GM19023 (cell line): ENCODE results near the gene ZNRF3.

Source experiments
- ATAC-seq: cut with Tn5 transposase; IDR thresholded peaks from one replicate; pipeline ENCODE4 v1.9.1; 2021; ENCODE audit warnings: mild to moderate bottlenecking, moderate library complexity; ENCODE audit not compliant: unreplicated experiment

Gene ZNRF3

GRCh38 chr22:28978863-28979796 lies 95.8 kb downstream of the ZNRF3 start:
- ATAC-seq = no peak

DNA sequence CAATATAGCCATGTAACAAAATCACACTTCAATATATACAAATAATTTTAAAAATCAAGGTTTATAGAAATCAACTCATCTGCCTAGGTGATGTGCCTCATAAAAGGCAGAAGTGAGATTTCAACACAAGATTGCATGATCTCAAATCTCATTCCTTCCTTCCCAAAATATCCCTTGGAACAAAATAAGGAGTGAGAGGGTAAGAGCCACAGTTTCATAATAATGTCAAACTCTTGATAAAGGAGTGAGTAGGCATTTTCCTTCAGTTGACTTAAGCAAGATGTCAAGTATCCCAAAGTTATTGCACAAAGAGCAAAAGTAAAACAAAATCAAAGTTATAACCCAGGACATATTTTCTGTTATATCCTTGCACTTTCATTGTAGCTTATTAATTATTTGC lies 97.0 kb downstream of the ZNRF3 start:
- ATAC-seq = no peak

DNA sequence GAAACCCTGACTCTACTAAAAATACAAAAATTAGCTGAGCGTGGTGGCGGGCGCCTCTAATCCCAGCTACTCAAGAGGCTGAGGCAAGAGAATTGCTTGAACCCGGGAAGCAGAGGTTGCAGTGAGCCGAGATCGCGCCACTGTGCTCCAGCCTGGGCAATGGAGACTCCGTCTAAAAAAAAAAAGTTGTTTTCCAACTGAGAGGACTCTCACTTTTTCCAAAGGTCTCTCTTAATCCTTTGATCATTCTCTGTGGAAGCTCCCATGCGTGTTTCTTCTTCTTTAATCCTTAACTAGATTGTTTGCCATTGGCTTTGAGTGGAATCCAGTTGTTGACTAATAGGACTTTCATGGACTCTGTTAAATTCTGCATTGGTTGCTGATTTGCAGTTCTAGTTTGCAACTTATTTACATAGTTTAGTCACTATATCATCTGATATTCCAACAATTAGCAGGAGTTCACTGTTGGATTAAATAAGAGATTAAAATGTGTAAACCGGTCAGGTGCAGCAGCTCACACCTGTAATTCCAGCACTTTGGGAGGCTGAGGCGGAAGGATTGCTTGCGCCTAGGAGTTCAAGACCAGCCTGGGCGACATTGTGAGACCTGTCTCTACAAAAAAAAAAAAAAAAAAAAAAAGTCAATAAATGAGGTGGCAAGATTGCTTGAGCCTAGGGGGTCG lies 98.6 kb downstream of the ZNRF3 start:
- no peak for ATAC-seq

- ATAC-seq = no peak
Measured at GRCh38 chr22:28983190-28983589, 99.8 kb downstream of the ZNRF3 start.

GRCh38 chr22:28983788-28984441 lies 100.5 kb downstream of the ZNRF3 start:
- ATAC-seq = no peak

DNA sequence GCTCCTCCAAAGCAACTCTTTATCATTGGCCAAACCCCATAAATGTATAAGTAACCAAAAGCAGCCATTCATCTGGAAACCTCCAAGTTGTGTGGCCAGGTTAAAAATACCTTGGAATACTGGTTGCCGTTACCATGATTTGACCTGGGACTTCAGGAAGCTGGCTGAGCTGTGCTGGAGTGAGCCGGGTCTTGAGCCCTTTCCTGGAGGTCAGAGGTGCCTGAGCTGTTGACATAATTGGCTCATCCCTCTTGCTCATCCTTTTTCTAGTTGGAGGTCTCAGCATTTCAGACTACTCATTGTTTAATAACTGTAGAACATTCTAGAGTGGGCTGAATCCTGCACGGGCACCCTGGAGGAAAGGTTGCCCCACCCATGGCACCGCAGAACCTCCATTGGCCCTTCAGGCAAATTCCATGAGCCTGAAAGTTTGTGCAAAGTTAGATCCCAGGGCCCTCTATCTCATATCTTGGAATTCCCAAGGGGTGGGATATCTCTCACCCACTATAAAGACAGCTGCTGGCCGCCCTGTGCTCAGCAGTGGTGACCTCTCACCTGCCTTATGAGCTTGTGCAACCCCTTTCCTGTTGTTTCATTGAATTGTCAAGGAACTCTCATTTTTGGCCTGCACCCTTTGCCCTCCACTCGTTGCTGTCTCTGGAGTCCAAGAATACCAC lies 101.2 kb downstream of the ZNRF3 start:
- no peak for ATAC-seq

DNA sequence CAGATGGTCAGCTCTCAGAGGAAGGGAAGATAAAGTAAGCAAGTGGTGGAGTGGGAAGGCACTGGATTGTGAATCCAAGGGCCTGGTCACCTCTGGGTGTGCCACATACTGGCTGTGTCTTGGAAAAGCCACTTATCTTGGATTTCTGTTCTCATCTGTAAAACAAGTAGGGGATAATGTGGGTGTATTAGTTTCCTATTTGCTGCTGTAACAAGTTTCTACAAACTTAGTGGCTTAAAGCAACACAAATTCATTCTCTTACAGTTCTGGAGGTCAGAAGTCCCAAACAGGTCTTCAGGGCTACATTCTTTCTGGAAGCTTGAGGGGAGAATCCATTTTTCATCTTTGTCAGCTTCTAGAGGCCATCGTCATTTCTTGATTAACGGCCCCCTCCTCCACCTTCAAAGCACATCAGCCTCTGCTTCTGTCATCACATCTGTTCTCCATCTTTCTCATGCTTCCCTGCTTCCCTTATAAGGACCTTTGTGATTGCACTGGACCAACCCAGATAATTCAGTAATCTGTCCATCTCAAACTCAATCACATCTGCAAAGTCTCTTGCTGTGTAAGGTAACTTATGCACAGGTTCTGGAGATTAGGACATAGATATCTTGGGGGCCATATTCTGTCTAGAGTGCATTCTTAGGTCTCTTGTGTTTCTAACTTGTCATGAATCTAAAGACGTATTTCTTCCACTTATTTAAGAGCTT lies 102.4 kb downstream of the ZNRF3 start:
- ATAC-seq = no peak

DNA sequence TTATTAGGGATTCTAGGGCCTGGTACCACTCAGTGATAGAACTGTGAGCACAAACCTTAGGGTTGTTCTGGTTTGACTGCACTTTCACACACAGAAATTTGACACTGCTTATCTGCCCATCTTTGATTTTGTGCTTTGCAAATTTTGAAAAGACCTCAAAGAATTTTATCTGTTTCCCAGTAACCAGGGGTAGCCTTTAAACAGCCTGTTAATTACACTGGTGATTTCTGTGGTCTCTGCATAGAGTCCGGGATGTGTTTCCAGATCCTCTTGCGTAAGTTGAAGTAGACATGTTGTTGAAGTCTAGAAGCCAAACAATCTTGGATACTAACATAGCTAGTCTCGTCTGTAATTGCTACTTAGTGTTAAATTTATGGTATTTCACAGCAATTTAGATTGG lies 103.0 kb downstream of the ZNRF3 start:
- no peak for ATAC-seq

GRCh38 chr22:28988457-28988856 lies 105.1 kb downstream of the ZNRF3 start:
- no peak for ATAC-seq

DNA sequence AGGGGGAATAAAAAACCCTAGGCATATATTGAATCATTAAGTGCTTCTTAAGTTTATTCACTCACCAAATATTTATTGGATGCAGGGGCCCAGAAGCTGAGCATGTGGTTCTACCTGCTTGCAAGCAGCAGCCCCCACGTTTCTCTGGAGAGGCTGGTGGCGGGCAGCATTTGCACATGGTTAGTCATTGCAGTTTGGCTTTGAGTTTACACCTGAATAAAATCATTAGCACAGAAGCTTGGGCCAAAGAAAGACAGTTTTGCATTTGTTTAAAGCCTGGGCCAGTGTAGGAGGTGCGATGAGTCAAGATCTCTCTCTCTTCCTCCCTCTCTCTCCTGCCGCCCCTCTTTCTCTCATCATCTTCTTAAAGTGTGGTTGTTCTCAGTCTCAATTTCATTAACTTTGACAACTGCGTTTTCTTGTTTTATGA lies 105.7 kb downstream of the ZNRF3 start:
- no peak for ATAC-seq

GRCh38 chr22:28989484-28989883 lies 106.1 kb downstream of the ZNRF3 start:
- ATAC-seq = no peak

- no peak for ATAC-seq
Measured at GRCh38 chr22:28989912-28990311, 106.5 kb downstream of the ZNRF3 start.

DNA sequence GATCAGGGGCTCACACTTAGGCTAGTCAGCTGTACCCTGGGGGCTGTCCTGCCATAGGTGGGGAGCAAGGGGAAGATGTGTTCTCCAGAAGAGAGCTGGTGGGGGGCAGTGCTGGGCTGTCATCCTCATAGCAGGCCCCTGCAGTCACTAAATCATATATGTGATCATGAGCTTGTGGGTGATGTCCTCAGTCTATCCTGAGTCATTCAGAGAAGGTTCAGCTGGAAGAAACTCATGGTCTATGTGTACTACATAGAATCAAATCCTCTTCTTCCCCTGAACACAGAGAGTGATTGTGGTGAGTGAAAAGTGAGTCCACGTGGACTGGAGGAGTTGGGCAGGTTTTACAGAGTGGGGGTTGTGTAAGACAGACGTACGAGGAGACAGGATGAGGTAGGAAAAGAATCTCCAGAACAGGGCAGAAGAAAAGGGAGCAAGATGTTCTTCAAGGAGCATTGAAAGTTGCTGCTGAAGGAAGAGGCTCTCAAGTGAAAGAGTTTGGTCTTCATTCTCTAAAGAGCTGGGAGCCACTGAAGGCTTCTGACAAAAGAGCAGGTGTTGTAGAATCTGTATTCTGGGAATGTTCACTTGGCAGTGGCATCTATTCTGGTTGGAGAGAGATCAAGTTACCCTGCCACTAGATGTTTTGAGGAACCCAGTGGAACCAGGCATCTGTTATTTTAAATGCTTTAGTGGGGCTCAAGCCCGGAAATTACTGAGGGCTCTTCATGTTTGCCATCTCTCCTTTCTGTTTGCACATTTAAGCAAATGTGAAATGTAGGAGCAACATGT lies 109.4 kb downstream of the ZNRF3 start:
- ATAC-seq = no peak

DNA sequence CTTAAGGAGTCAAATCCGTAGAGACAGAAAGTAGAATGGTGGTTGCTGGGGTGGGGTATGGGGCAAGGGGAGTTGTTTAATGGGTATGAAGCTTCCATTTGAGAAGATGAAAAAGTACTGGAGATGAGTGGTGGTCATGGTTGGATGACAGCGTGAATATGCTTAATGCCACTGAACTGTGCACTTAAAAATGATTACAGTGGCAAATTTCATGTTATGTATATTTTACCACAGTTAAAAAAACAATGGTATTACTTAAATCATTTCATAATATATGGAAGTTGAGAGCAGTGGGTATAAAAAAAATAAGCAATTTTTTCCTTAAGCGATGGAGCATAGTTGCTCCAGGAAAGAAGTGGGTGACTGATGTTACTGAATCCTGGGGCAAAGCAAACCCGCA lies 111.2 kb downstream of the ZNRF3 start:
- ATAC-seq = no peak

GRCh38 chr22:28995551-28995950 lies 112.2 kb downstream of the ZNRF3 start:
- ATAC-seq = no peak

- ATAC-seq = no peak
Measured at GRCh38 chr22:28997342-28997741, 114.0 kb downstream of the ZNRF3 start.

DNA sequence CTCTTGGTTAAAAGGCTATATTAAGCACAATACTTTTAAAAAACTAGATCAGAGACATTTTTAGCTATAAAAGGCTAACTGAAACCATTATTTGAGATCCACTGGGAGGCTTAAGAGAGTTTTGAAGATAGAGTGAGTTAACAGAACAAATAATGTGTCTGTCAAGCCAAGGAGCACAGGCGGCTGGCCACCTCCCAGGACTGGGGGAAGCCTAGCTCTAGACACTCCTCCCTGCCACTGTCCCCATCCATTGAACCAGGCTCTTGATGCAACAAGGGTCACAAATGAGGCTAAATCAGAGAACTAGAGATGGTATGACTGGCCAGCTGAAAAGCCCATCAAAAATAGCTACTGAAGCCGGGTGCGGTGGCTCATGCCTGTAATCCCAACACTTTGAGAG lies 115.3 kb downstream of the ZNRF3 start:
- no peak for ATAC-seq

DNA sequence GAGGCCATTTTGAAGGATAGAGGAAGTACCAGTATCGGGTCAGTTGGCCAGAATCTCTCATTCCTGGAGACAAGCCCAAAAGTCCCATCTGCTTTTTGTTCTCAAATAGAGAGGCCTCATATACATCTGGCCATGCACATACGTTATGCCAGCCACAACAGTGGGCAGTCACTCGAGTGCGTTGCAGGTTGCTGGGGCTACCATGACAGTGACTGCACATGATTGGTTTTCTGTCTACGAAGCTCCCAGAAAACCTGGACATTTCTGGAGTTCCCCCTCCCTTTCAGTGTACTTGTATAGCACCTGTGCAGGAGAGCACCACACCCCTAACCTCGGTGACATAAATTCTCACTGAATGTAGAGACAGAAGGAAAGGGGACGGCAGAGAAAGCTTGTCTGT lies 116.1 kb downstream of the ZNRF3 start:
- ATAC-seq = no peak

DNA sequence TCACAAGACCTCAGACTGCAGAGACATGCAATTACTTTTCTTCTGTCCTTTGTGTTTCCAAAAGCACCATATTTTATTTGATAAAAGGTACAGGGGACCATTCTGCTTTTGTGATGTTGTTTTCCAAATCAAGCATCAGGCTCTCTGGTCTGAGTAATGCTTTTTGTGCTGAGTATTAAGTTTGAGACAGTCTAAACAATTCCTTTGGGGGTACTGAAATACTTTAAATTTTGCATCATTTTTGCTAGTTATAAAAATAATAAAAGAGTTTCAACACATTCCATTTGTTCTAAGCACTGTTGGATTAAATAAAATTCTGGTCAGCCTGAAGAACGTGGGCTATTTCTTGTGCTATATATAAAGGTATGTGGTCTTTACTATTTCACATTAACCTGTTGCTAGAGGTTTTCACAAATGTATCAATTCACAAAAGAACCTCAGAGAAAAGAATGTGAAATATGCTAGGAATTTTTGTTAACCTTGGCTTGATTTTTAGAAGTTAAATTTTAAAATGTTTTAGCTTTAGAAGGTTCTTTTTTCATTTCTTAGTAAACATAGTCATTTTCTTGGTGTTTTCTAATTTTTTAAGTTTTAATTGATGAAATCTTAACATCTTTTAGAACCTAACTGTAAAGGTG lies 116.7 kb downstream of the ZNRF3 start:
- no peak for ATAC-seq
